NCI-H82 treated with DMSO at 0.1 percent for 48 hours (cell line): Measurements from ENCODE around the gene PTPRM.

Experiments
- DNase-seq: peaks from one replicate; lab custom pipeline; 2025; ENCODE audit not compliant: unreplicated experiment; lab: John Stamatoyannopoulos, UW

PTPRM gene

GRCh38 chr18:8142131-8142711, 575.1 kb downstream of the PTPRM start:
- no peak for DNase-seq

- DNase-seq: no peak
Observed at GRCh38 chr18:8142932-8143331, 575.8 kb downstream of the PTPRM start.

DNA sequence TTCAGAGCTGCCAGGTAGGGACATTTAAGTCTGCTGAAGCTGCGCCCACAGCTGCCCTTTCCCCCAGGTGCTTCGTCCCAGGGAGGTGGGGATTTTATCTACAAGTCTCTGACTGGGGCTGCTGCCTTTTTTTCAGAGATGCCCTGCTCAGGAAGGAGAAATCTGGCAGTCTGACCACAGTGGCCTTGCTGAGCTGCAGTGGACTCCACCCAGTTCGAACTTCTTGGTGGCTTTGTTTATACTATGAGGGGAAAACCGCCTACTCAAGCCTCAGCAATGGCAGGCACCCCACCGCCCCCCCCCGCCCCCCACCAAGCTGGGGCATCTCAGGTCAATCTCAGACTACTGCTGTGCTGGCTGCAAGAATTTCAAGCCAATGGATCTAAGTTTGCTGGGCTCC, 584.1 kb downstream of the PTPRM start:
- DNase-seq: no peak

DNA sequence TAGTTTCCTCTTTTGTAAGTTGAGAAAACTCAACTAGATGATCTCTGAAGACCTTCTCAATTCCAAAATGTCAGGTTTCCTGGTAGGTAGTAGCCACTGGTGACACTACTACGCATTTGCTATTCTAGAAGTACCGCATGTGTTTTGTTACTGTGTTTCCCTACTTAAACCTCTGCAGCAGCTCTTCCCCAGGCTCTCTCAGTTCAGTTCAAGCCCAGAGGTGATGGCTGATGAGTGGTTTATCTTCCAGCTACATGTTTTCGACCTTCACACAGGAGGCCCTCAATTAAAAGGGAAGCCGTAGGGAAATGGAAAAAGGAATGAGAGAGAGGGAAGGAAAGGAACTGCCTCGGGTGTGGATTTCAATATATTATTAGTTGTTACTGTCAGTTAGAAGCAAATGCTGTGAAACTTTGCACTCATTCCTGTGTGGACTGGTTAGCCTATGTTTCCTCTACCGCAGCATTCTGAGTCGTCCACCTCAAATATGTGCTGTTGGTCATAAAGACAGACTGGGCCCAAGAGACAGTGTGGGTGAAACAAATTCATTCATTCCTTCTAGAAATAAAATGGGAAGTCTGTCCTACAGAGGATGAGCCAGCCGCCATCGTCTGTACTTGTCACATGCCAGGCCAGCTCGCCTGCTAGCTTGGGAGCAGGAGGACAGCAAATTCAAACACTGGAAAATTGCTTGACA, 586.9 kb downstream of the PTPRM start:
- DNase-seq: no peak

- no peak for DNase-seq
Observed at GRCh38 chr18:8162802-8163201, 595.7 kb downstream of the PTPRM start.

GRCh38 chr18:8163286-8163959, 596.3 kb downstream of the PTPRM start:
- no peak for DNase-seq

DNA sequence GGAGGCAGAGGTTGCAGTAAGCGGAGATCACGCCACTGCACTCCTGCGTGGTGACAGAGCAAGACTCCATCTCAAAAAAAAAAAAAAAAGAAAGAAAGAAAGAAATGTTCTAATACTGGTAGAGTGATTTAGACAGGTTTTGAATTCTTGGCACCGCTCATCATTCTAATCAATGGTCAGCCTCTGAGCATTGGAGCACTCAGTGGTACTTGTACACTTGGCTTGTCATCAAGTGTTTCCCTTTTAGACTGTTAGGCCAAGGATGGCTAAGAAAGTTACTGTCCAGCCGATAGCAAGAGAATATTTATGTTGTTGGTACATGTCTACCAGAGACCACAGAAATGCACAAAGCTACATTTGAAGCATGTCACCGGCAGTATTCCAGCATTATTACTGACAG, 598.0 kb downstream of the PTPRM start:
- no peak for DNase-seq

GRCh38 chr18:8167026-8167425, 599.9 kb downstream of the PTPRM start:
- no peak for DNase-seq

GRCh38 chr18:8167673-8168072, 600.6 kb downstream of the PTPRM start:
- DNase-seq: no peak

GRCh38 chr18:8169722-8170121, 602.6 kb downstream of the PTPRM start:
- DNase-seq: no peak

GRCh38 chr18:8174771-8175170, 607.7 kb downstream of the PTPRM start:
- DNase-seq: no peak

- no peak for DNase-seq
Observed at GRCh38 chr18:8175501-8176061, 608.5 kb downstream of the PTPRM start.

- no peak for DNase-seq
Observed at GRCh38 chr18:8176109-8176508, 609.0 kb downstream of the PTPRM start.

GRCh38 chr18:8176554-8176953, 609.4 kb downstream of the PTPRM start:
- no peak for DNase-seq

GRCh38 chr18:8177330-8178016, 610.4 kb downstream of the PTPRM start:
- peak; percentile 40 for DNase-seq

DNA sequence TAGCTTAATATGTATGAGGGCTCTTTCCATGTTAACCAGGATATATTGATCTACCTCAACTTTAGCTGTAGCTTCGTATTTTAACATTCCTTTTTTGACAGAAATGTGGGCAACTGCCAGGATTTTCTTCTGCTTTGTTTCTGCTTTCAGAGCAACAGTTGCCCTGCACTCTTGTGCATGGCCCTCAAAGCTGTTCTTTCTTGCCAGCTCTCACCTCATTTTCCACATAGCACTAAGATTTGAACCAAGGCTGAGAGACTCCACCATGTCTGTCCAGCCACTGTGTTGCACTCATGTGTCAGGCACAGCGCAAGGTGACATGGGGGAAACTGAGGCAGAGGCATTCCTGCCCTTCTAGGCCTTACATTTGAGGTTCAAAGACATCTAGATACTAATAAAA, 619.3 kb downstream of the PTPRM start:
- no peak for DNase-seq

DNA sequence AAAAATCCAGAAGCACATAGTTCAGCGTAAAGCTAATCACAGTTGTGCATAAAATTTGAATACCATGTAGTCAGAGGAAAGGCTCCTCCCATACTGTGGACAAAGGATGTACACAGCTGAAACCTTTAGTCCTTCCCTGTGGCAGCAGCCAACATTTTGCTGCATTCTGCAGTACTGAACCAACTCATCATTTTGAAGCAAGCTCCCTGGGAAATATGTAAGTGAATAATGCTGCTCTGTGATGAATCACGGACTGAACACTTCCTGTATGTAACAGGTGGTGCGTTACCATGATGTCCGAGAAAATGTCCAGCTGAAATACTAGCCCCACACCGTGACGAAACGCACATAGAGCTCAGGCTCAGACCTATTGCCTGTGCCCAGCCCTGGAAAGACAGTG, 621.1 kb downstream of the PTPRM start:
- DNase-seq: no peak

DNA sequence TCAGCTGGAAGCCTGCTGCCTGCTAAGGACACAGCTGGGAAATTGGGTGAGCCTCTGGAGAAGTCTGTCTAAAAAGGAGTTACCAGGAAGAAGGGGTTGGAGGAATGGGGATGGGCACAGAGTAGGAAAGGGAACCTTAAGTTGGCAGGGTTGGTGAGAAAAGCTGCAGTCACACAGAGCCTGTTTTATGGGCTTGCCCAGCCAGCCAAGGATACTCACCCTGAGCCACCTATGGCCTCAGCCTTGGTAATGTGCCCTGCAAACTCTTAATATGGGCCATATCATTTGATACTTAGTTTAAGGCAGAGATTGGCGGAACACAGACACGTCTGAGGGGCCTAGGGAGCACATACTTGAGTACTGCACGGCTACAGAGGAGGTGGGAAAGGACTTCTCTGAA, 623.9 kb downstream of the PTPRM start:
- no peak for DNase-seq

- no peak for DNase-seq
Observed at GRCh38 chr18:8194431-8194830, 627.3 kb downstream of the PTPRM start.

DNA sequence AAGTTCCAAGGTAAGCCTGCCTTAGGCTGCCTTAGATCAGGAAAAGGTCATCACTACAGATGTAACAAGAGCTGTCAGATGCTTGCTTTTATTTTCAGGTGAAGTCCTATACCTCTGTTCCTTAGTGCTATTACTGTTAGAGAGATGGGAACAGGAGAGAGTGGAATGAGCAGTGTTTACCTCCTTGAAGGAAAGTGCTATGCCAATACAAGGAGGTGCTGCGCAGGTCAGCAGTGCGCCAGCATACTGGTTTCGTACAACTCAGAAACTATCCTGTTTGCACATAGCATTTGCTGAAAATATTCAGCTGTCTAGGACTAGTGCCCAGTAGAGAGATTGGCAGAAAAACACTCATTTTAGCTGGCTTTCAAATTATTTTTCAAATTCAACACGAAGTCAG, 629.1 kb downstream of the PTPRM start:
- no peak for DNase-seq

DNA sequence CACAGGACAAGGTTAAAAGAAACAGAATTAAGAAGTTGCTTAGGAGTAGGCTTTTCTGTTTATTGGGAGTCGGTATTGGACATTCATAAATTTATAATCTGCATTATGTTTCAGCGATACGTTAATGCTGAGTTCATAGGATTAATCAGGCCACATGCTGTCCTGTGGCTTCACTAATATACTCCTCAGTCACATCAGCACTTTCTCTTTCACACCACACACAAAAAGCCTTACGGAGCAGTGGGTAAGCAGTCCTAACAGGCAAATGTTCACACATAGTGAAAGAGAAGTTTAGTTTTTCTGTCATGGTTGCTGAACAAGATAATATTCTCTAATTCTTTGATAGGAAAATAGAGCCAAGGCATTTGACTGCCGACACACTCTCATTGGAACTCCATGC, 630.4 kb downstream of the PTPRM start:
- no peak for DNase-seq

GRCh38 chr18:8207996-8208395, 640.9 kb downstream of the PTPRM start:
- DNase-seq: no peak
